Gastrocnemius medialis (tissue), 4 donors: ENCODE measurements around the gene TANGO6.

Source experiments
- CTCF ChIP-seq, 5 experiments: fragments of 450-650 bp in 3 of 5; fragments of 200-600 bp in 2 of 5; sonication (generic) in 2 of 5; IDR thresholded peaks in 4 of 5; conservative IDR thresholded peaks in 1 of 5; 1 replicate in 4 of 5; 2 replicates in 1 of 5; pipeline ENCODE4 v1.5.1; 2016 to 2019; ENCODE audit warnings: antibody characterized with exemption in 5 of 5, mild to moderate bottlenecking in 3 of 5, moderate library complexity in 3 of 5
- POLR2A ChIP-seq, 2 donors: fragments of 450-650 bp; IDR thresholded peaks; one replicate each; pipeline ENCODE4 v1.6.1; 2017; ENCODE audit warnings: antibody characterized with exemption in 2 of 2, mild to moderate bottlenecking in 2 of 2, moderate library complexity in 2 of 2

GRCh38 chr16:68921637-68922036 is 78.3 kb downstream of the TANGO6 start:
- TF ChIP-seq CTCF (IDR thresholded peaks at IDR 0.05 in 4 of 5, conservative IDR thresholded peaks at IDR 0.05 in 1 of 5) (no peak), POLR2A (IDR thresholded peaks at IDR 0.05) (no peak)
